Glomerular visceral epithelial cell (primary cell): ENCODE data around the gene PRKCD.
"Not testable (repeated sequence)": the region's sequence is repeated elsewhere in the genome, so short reads cannot be mapped to it uniquely, and the experiment has no call there.

Source experiments
- DNase-seq: peaks from one replicate; pipeline ENCODE4 v3.0.0-alpha.2; 2016; ENCODE audit errors: extremely low spot score

Gene PRKCD

GRCh38 chr3:53139906-53140846 lies 20.8 kb upstream of the PRKCD start:
- no peak for DNase-seq

GRCh38 chr3:53140847-53141845 lies 19.9 kb upstream of the PRKCD start:
- peak; percentile 14 for DNase-seq

GRCh38 chr3:53142986-53143385 lies 18.0 kb upstream of the PRKCD start:
- DNase-seq, result no peak

- DNase-seq, result no peak
These were observed 16.6 kb upstream of the PRKCD start for GRCh38 chr3:53144446-53144845.

GRCh38 chr3:53144862-53145712 lies 15.9 kb upstream of the PRKCD start:
- no peak for DNase-seq

- no peak for DNase-seq
These were observed 15.3 kb upstream of the PRKCD start for GRCh38 chr3:53145713-53146080.

- DNase-seq, result no peak
These were observed 14.6 kb upstream of the PRKCD start for GRCh38 chr3:53146319-53146891.

- no peak for DNase-seq
These were observed 13.7 kb upstream of the PRKCD start for GRCh38 chr3:53147151-53147902.

- no peak for DNase-seq
These were observed 13.1 kb upstream of the PRKCD start for GRCh38 chr3:53147903-53148400.

GRCh38 chr3:53149006-53149690 lies 11.9 kb upstream of the PRKCD start:
- no peak for DNase-seq

- DNase-seq, result no peak
These were observed 11.3 kb upstream of the PRKCD start for GRCh38 chr3:53149699-53150098.

GRCh38 chr3:53150247-53151085 lies 10.5 kb upstream of the PRKCD start:
- DNase-seq, result no peak

- DNase-seq, result not testable (repeated sequence)
These were observed 9.9 kb upstream of the PRKCD start for GRCh38 chr3:53151086-53151438.

GRCh38 chr3:53151465-53151864 lies 9.5 kb upstream of the PRKCD start:
- DNase-seq, result no peak

GRCh38 chr3:53151870-53152660 lies 8.9 kb upstream of the PRKCD start:
- no peak for DNase-seq

- DNase-seq, result no peak
These were observed 7.7 kb upstream of the PRKCD start for GRCh38 chr3:53153264-53153823.

GRCh38 chr3:53153980-53154379 lies 7.0 kb upstream of the PRKCD start:
- no peak for DNase-seq

- peak; percentile 62 for DNase-seq
These were observed 6.1 kb upstream of the PRKCD start for GRCh38 chr3:53154881-53155285.
